Coronary artery (tissue), 2 donors: ENCODE results near the gene KLF7.
"Not testable (repeated sequence)": the region's sequence is repeated elsewhere in the genome, so short reads cannot be mapped to it uniquely, and the experiment has no call there.

Source experiments
- DNase-seq: peaks from one replicate; pipeline ENCODE4 v3.0.0-alpha.2; 2017; ENCODE audit warnings: low spot score
- H3K27ac ChIP-seq, 2 donors: fragments of 200-600 bp; sonication (generic); one replicate each; pipeline ENCODE4 v1.5.1; 2016 to 2019
- H3K4me3 ChIP-seq: fragments of 200-600 bp; sonication (generic); 2 replicates; pipeline ENCODE4 v1.5.1; 2016; ENCODE audit warnings: mild to moderate bottlenecking, moderate library complexity
- CTCF ChIP-seq: fragments of 200-600 bp; sonication (generic); IDR thresholded peaks from one replicate; pipeline ENCODE4 v1.5.1; 2019; ENCODE audit warnings: antibody characterized with exemption

The KLF7 gene

GRCh38 chr2:207042841-207043240 lies 122.9 kb downstream of the KLF7 start:
- no peak for TF ChIP-seq CTCF
- Histone ChIP-seq H3K27ac (no peak overlapping the region), H3K4me3 (no peak overlapping the region)
- no peak for DNase-seq

DNA sequence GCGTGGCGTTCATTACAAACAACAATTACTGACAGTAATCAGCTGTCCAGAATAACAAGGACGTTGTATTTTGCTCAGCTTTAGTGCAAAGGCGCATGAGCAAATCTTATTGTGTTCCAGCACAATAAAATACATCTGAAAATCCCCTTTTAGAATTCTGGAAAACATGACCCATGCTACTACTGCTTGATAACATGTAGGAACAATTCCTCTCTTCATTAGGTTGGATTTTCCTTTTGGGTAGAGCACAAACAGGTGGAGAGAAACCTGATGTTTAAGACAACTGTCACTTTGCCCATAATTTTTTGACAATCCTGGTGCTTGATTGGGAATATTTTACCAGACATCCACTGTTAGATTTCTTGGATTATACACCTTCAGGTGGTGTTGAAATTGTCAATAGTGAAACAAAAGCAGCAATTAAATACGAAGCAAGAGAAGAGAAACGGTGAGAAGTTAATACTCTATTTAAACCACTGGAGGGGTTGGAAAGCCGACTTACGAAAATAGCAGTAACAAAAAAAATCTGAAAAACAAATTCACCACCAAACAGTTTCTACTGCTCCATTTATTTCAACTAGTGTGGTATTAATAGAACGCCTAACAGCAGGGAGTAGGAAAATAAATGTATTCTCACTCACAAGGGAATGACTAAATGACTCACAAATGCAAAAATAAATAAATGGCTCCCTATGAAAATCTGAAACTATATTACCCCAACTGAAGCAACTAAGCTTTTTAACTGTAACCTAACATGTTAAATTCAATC lies 123.8 kb downstream of the KLF7 start:
- Histone ChIP-seq H3K27ac (peak overlapping the region in 1 of 2 donors; percentile 18), H3K4me3 (peak overlapping the region; percentile 59)
- DNase-seq: no peak
- no peak for TF ChIP-seq CTCF

- H3K27ac ChIP-seq: peak overlapping the region in 1 of 2 donors; percentile 18
- no peak for DNase-seq
- no peak for TF ChIP-seq CTCF
- H3K4me3 ChIP-seq: peak overlapping the region; percentile 59
Observed at GRCh38 chr2:207041279-207041678, 124.5 kb downstream of the KLF7 start.

DNA sequence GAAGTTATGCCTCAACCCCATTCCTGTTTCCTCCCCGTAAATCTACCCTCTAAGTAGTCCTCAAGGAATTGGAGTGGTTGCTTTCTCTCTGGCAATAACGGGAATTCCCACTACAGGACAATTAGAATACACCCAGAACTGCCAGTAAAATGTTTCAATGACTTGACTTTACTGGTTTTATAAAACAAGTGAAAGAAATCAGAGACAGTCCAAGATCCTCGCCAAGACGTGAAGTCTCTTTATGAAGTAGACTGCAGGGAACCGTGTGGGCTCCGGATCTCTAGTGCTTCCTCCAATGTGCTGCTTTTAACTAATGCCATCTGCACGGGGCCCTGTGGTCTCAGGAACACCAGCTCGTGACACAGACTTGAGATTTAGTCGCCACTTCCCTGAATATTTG lies 125.1 kb downstream of the KLF7 start:
- no peak overlapping the region for H3K4me3 ChIP-seq
- H3K27ac ChIP-seq: no peak overlapping the region
- DNase-seq: no peak
- no peak for TF ChIP-seq CTCF

DNA sequence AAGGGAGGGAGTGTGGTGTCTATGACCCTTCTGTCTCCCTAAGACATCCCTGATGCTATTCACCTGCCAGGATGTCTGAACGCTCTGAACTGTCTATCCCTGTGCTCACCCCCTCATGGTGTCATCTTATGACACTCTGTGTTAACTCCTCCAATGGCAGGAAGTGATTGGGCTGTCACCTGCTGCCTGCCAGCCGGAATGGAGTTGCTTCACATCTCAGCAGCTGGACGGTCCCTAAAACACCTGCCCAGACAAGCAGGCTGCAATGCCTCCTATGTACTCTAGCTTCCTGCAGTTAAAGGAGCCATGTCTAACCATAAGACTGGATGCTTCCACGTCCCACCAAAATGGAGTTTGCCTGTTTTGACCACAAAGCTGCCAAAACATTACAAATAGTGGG lies 126.5 kb downstream of the KLF7 start:
- H3K27ac ChIP-seq: no peak overlapping the region
- no peak for TF ChIP-seq CTCF

GRCh38 chr2:207038299-207038698 lies 127.4 kb downstream of the KLF7 start:
- DNase-seq: no peak
- Histone ChIP-seq H3K4me3 (no peak overlapping the region), H3K27ac (no peak overlapping the region)
- no peak for TF ChIP-seq CTCF

More for the DNA sequence above, 126.5 kb downstream of the KLF7 start:
- no peak overlapping the region for H3K4me3 ChIP-seq
- no peak for DNase-seq

DNA sequence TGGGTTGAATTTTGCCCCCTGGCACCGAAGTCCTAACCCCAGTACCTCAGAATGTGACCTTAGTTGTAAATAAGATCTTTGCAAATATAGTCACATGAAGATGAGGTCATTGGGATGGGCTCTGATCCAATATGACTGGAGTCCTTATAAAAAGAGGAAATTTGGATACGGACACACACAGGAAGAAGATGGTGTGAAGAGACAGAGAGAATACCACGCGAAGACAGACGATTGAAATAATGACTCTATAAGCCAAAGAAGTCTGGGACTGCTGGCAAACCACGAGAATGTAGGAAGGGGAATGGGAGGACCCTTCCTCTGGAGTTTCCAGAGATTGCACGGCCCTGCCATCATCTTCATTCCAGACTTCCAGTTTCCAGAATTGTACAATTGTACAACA lies 127.9 kb downstream of the KLF7 start:
- no peak overlapping the region for H3K4me3 ChIP-seq
- no peak overlapping the region for H3K27ac ChIP-seq
- no peak for TF ChIP-seq CTCF
- no peak for DNase-seq

DNA sequence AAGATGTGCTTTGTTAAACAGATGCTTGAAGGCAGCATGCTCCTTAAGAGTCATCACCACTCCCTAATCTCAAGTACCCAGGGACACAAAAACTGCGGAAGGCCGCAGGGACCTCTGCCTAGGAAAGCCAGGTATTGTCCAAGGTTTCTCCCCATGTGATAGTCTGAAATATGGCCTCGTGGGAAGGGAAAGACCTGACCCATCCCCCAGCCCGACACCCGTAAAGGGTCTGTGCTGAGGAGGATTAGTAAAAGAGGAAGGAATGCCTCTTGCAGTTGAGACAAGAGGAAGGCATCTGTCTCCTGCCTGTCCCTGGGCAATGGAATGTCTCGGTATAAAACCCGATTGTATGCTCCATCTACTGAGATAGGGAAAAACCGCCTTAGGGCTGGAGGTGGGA lies 128.7 kb downstream of the KLF7 start:
- not testable (repeated sequence) for H3K27ac ChIP-seq, H3K4me3 ChIP-seq, DNase-seq
